ENCODE data around the gene HSPB8.
A peak's percentile ranks its signal among the peaks of the same experiment; 100 is the strongest.
"Not testable (repeated sequence)": the region's sequence is repeated elsewhere in the genome, so short reads cannot be mapped to it uniquely, and the experiment has no call there.

HSPB8 gene

GRCh38 chr12:119202544-119202943 lies 23.8 kb downstream of the HSPB8 start:
- FAIRE-seq = no peak
- DNase-seq (ENCODE audit: extremely low spot score, insufficient read length, low read depth) = no peak

GRCh38 chr12:119204131-119204530 lies 25.4 kb downstream of the HSPB8 start:
- FAIRE-seq (no peak), DNase-seq (ENCODE audit: extremely low spot score, insufficient read length, low read depth) (no peak)

- FAIRE-seq (no peak), DNase-seq (ENCODE audit: extremely low spot score, insufficient read length, low read depth) (no peak)
Measured at GRCh38 chr12:119204671-119205285, 26.0 kb downstream of the HSPB8 start.

GRCh38 chr12:119206348-119207062 lies 27.8 kb downstream of the HSPB8 start:
- DNase-seq (ENCODE audit: extremely low spot score, insufficient read length, low read depth) = no peak
- FAIRE-seq = no peak

GRCh38 chr12:119207063-119207560 lies 28.4 kb downstream of the HSPB8 start:
- FAIRE-seq = no peak
- DNase-seq (ENCODE audit: extremely low spot score, insufficient read length, low read depth) = no peak

- FAIRE-seq (no peak), DNase-seq (ENCODE audit: extremely low spot score, insufficient read length, low read depth) (no peak)
Measured at GRCh38 chr12:119208626-119209061, 29.9 kb downstream of the HSPB8 start.

GRCh38 chr12:119211884-119212283 lies 33.2 kb downstream of the HSPB8 start:
- FAIRE-seq = no peak

GRCh38 chr12:119216084-119216483 lies 37.4 kb downstream of the HSPB8 start:
- DNase-seq (ENCODE audit: extremely low spot score, insufficient read length, low read depth) (no peak), FAIRE-seq (no peak)

More at GRCh38 chr12:119211884-119212283, 33.2 kb downstream of the HSPB8 start:
- DNase-seq (ENCODE audit: extremely low spot score, insufficient read length, low read depth) = no peak

- not testable (repeated sequence) for DNase-seq (ENCODE audit: extremely low spot score, insufficient read length, low read depth); FAIRE-seq
Measured at GRCh38 chr12:119218875-119219274, 40.1 kb downstream of the HSPB8 start.

- no peak for DNase-seq (ENCODE audit: extremely low spot score, insufficient read length, low read depth)
Measured at GRCh38 chr12:119222222-119222951, 43.7 kb downstream of the HSPB8 start.

GRCh38 chr12:119225454-119225853 lies 46.7 kb downstream of the HSPB8 start:
- DNase-seq (ENCODE audit: extremely low spot score, insufficient read length, low read depth) (no peak), FAIRE-seq (no peak)

More at GRCh38 chr12:119222222-119222951, 43.7 kb downstream of the HSPB8 start:
- no peak for FAIRE-seq

- no peak for DNase-seq (ENCODE audit: extremely low spot score, insufficient read length, low read depth)
- FAIRE-seq = no peak
Measured at GRCh38 chr12:119227292-119227691, 48.6 kb downstream of the HSPB8 start.

- FAIRE-seq (no peak), DNase-seq (ENCODE audit: extremely low spot score, insufficient read length, low read depth) (no peak)
Measured at GRCh38 chr12:119229205-119229604, 50.5 kb downstream of the HSPB8 start.

GRCh38 chr12:119229837-119230236 lies 51.1 kb downstream of the HSPB8 start:
- peak; percentile 5 for FAIRE-seq
- no peak for DNase-seq (ENCODE audit: extremely low spot score, insufficient read length, low read depth)

GRCh38 chr12:119230807-119231206 lies 52.1 kb downstream of the HSPB8 start:
- DNase-seq (ENCODE audit: extremely low spot score, insufficient read length, low read depth) (no peak), FAIRE-seq (no peak)

- no peak for FAIRE-seq
- DNase-seq (ENCODE audit: extremely low spot score, insufficient read length, low read depth) = no peak
Measured at GRCh38 chr12:119231774-119232173, 53.0 kb downstream of the HSPB8 start.

- DNase-seq (ENCODE audit: extremely low spot score, insufficient read length, low read depth) = no peak
- FAIRE-seq = no peak
Measured at GRCh38 chr12:119235197-119235751, 56.5 kb downstream of the HSPB8 start.

- FAIRE-seq (no peak), DNase-seq (ENCODE audit: extremely low spot score, insufficient read length, low read depth) (no peak)
Measured at GRCh38 chr12:119236372-119236771, 57.6 kb downstream of the HSPB8 start.

- FAIRE-seq (no peak), DNase-seq (ENCODE audit: extremely low spot score, insufficient read length, low read depth) (no peak)
Measured at GRCh38 chr12:119239040-119239439, 60.3 kb downstream of the HSPB8 start.

GRCh38 chr12:119241049-119241448 lies 62.3 kb downstream of the HSPB8 start:
- DNase-seq (ENCODE audit: extremely low spot score, insufficient read length, low read depth) (no peak), FAIRE-seq (no peak)

Measured in GM18507 (cell line).